Lower lobe of right lung (tissue), 2 donors: ENCODE results near the gene RUSC2. TPM values are rescaled to one million over a fixed set of nuclear protein-coding genes. Genes with fewer than 3 reads are reported as not detected.
"Not testable (repeated sequence)": the region's sequence is repeated elsewhere in the genome, so short reads cannot be mapped to it uniquely, and the experiment has no call there.

Source experiments
- ATAC-seq, 2 donors: fragments of 200-7000 bp; cut with Tn5 transposase; one replicate each; pipeline ENCODE4 v1.9.1; 2020 to 2022; ENCODE audit warnings: mild to moderate bottlenecking in 2 of 2, moderate library complexity in 2 of 2
- DNase-seq: peaks from one replicate; pipeline ENCODE4 v3.0.0-alpha.2; 2020
- H3K27ac ChIP-seq: fragments of 200-600 bp; one replicate; pipeline ENCODE4 v1.8.0; 2022
- H3K27me3 ChIP-seq: fragments of 200-600 bp; one replicate; pipeline ENCODE4 v1.8.0; 2022; ENCODE audit warnings: low read depth
- H3K36me3 ChIP-seq: fragments of 200-600 bp; one replicate; pipeline ENCODE4 v1.8.0; 2022; ENCODE audit warnings: mild to moderate bottlenecking
- H3K4me1 ChIP-seq: fragments of 200-600 bp; one replicate; pipeline ENCODE4 v1.8.0; 2022
- H3K4me3 ChIP-seq: fragments of 200-600 bp; one replicate; pipeline ENCODE4 v1.8.0; 2022; ENCODE audit warnings: mild to moderate bottlenecking
- H3K9me3 ChIP-seq: fragments of 200-600 bp; one replicate; pipeline ENCODE4 v1.8.0; 2022
- CTCF ChIP-seq: fragments of 200-600 bp; IDR thresholded peaks from one replicate; pipeline ENCODE4 v1.8.0; 2022; ENCODE audit warnings: antibody characterized with exemption, mild to moderate bottlenecking
- intact Hi-C: fragments of 100-400 bp; cut with DNase I; formaldehyde crosslinking; loops from one replicate; pipeline ENCODE4 v1.11.0; 2022
- total RNA-seq: library from RNA; stranded (reverse); fragmentation: NEBNext Ultra II Directional; extraction: Animal tissue kit (Norgen Biotek cat#: 25700); gene quantifications from one replicate; pipeline ENCODE4 v1.2.1, GENCODE V29; 2021
- donor health status: DM: no; HTN: yes; CAD: no; lungs with severe emphysema.

Gene RUSC2
- total RNA-seq, 1 donor from 2014 or later = 23.6 TPM

DNA sequence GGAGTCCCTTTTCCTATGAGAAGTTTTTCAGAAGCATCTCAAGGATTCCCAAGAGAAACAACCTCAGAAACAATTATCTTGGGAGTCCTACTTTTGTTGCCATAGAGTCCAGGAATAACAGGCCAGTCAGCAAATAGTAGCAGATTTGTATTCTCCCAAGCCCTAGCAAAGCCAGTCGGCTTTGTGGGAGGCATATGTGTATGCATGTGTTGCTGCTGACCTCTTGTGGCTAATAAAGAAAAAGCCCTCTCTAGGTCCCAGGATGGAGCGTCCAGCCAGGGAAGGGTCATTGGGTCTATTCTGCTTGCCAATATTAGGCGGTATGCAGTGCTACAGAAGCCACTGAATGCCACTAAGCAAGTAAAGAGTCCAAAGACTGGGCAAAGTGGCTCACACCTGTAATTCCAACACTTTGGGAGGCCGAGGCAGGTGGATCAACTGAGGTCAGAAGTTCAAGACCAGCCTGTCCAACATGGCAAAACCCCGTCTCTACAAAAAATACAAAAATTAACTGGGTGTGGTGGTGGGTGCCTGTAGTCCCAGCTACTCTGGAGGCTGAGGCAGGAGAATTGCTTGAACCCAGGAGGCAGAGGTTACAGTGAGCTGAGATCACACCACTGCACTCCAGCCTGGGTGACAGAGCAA lies 12.6 kb upstream of the RUSC2 start:
- not testable (repeated sequence) for H3K27me3 ChIP-seq, H3K36me3 ChIP-seq, H3K9me3 ChIP-seq, H3K4me1 ChIP-seq, H3K4me3 ChIP-seq
- peak; percentile 86 for TF ChIP-seq CTCF
- peak; percentile 56 for DNase-seq
- peak; percentile 94 to 95 for ATAC-seq
- intact Hi-C loops = loop anchor here (10.0 kb wide), 1 partner anchor 583 kb away; a partner anchor contains a TSS
- peak overlapping the region; percentile 50 for H3K27ac ChIP-seq

GRCh38 chr9:35478871-35479270 lies 11.0 kb upstream of the RUSC2 start:
- H3K36me3 ChIP-seq = no peaks in the 10 kb centered on the region
- H3K9me3 ChIP-seq = no peaks in the 10 kb centered on the region
- no peaks in the 10 kb centered on the region for H3K27me3 ChIP-seq
- DNase-seq (no peak), ATAC-seq (no peak)
- H3K4me1 ChIP-seq = peaks cover 5% of the 10 kb centered on the region
- no peak overlapping the region for H3K4me3 ChIP-seq
- TF ChIP-seq CTCF = no peak
- intact Hi-C loops = loop anchor here (10.0 kb wide), 1 partner anchor 584 kb away; a partner anchor contains a TSS
- no peak overlapping the region for H3K27ac ChIP-seq

DNA sequence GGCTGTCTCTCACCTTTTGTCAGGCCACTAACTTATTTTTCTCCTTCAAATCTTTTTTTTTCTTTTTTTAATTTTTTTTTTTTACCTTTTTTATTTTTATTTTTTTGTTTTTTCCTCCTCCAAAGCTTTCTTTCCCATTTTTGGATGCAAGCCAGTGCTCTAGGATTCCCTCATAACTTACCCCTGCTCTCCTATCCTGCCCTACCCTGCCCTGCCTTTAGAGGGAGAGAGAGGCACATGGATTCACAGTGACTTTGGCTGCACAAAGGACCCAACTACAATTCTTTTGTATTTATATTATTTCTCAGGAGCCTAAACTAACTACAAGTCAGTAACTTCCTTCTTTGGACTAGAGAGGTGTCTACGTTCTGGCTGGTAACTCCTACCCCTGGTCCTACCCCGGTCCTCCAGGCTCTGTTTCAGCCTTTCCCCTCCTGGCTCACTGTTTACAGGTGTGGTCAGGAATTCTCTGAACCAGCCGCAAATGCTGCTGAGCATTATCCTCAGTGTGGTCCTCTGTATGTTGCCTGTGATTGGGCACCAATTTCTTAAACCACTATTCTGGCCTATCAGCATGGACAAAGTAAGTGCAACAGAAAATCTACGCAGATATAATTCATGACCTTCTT lies 8.4 kb upstream of the RUSC2 start:
- Histone ChIP-seq H3K27ac (no peak overlapping the region), H3K4me1 (peaks cover 5% of the 10 kb centered on the region), H3K4me3 (no peak overlapping the region), H3K36me3 (no peaks in the 10 kb centered on the region), H3K27me3 (no peaks in the 10 kb centered on the region), H3K9me3 (no peaks in the 10 kb centered on the region)
- DNase-seq = no peak
- intact Hi-C loops = no loop called here
- ATAC-seq = peak; percentile 74 to 80
- TF ChIP-seq CTCF = peak; percentile 65

DNA sequence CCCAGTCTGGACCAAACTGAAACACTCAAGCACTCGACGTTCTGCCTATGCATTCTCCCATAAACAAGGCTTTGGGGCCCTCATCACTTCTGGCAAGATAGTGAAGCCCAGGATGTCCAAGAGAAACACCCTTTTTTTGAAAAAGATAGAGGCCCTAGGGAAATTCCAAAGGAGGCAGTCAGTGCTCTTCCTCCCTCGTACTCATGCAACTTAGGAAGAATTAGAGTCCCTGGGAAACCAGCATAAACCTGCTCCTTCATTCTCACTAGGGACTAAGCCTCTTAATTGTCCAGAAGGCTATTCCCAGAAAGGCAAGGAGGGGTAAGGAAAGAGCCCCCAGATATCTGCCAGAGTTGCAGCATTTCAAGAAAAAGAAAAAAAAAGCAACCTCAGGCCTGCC lies 7.8 kb upstream of the RUSC2 start:
- Histone ChIP-seq H3K9me3 (no peaks in the 10 kb centered on the region), H3K36me3 (no peaks in the 10 kb centered on the region), H3K27me3 (no peaks in the 10 kb centered on the region), H3K4me3 (no peak overlapping the region), H3K4me1 (peaks cover 1% of the 10 kb centered on the region), H3K27ac (no peak overlapping the region)
- DNase-seq (no peak), ATAC-seq (no peak)
- no peak for TF ChIP-seq CTCF
- intact Hi-C loops = no loop called here

DNA sequence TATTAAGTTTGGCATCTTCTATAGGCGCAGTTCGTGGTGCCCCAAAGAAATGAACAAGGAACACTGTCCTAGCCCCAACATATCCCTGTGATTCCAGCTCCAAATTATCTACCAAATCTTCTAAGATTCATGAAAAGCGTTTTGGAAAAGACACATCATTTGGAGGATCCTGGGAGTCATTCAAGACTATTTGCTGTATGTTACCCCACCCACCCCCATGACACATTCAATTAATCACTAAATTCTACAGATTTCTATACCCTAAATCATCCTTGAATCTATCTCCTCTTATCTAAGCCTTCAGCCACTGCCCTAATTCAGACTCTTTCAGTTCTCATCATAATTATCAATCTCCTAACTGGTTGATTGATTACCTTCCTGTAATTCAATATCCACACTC lies 5.5 kb upstream of the RUSC2 start:
- ATAC-seq (no peak), DNase-seq (no peak)
- TF ChIP-seq CTCF = no peak
- intact Hi-C loops = no loop called here
- H3K36me3 ChIP-seq = no peaks in the 10 kb centered on the region
- H3K27ac ChIP-seq = no peak overlapping the region
- no peaks in the 10 kb centered on the region for H3K27me3 ChIP-seq
- H3K4me3 ChIP-seq = no peak overlapping the region
- peaks cover 5% of the 10 kb centered on the region for H3K4me1 ChIP-seq
- no peaks in the 10 kb centered on the region for H3K9me3 ChIP-seq
